HCT116 (cell line): ENCODE results near the gene PRXL2C. TPM values are rescaled to one million over a fixed set of nuclear protein-coding genes. Genes with fewer than 3 reads are reported as not detected.
"Not testable (repeated sequence)": the region's sequence is repeated elsewhere in the genome, so short reads cannot be mapped to it uniquely, and the experiment has no call there.

Experiments
- ATAC-seq: fragments of 200-7000 bp; cut with Tn5 transposase; 2 replicates; pipeline ENCODE4 v1.9.1; 2020; ENCODE audit warnings: mild to moderate bottlenecking, moderate library complexity
- BruUV-seq: library from RNA; stranded (reverse); fragments of 400-500 nt; replicated peaks from 2 replicates; lab custom pipeline; 2021; lab: Mats Ljungman, UMichigan
- CTCF ChIA-PET: fragments of 300-600 bp; sonication (Branson Sonifier 250); formaldehyde crosslinking; loops from one replicate; lab custom pipeline; 2021; ENCODE audit warnings: antibody characterized with exemption; lab: Charles Lee
- POLR2A ChIA-PET: fragments of 300-600, 350-600 bp; sonication (Branson Sonifier 250); formaldehyde crosslinking; loops from one replicate; lab custom pipeline; 2021; ENCODE audit warnings: antibody characterized with exemption; lab: Charles Lee
- RAD21 ChIA-PET, 2 experiments: fragments of 300-600 bp; sonication (Branson Sonifier 250); formaldehyde crosslinking; loops; one replicate each; lab custom pipeline; 2023; ENCODE audit warnings: low total read pairs in 2 of 2; ENCODE audit not compliant: uncharacterized antibody in 2 of 2, unreplicated experiment in 2 of 2, low non-redundant PET in 1 of 2; lab: Charles Lee
- DNase-seq: peaks from one replicate; pipeline ENCODE4 v3.0.0-alpha.2; 2010; ENCODE audit warnings: low read depth, low spot score
- H2AFZ ChIP-seq: fragments of 200-600 bp; shearing (Covaris generic), sonication (generic); 2 replicates; pipeline ENCODE4 v1.6.1; 2017; ENCODE audit warnings: low read depth, mixed run types, mixed read lengths, antibody characterized with exemption, low read length; ENCODE audit not compliant: poor library complexity, severe bottlenecking
- H3K27ac ChIP-seq: 2 replicates; pipeline ENCODE4 v1.5.1; 2012; ENCODE audit warnings: low read depth, low read length
- H3K27me3 ChIP-seq: fragments of 200-600 bp; sonication (generic); 2 replicates; pipeline ENCODE4 v1.6.1; 2016; ENCODE audit warnings: mixed run types, low read length, mixed read lengths; ENCODE audit not compliant: insufficient read depth
- H3K36me3 ChIP-seq, 2 experiments: fragments of 200-500 bp in 1 of 2; fragments of 200-600 bp in 1 of 2; sonication (Bioruptor generic) in 1 of 2; sonication (generic) in 1 of 2; 2 replicates each; pipeline versions ENCODE4 v1.5.1 to v1.6.1; 2014 to 2016; ENCODE audit warnings: low read length in 2 of 2, inconsistent platforms in 1 of 2, mixed read lengths in 1 of 2, mixed run types in 1 of 2; ENCODE audit not compliant: insufficient read depth in 2 of 2, control insufficient read depth in 1 of 2
- H3K4me1 ChIP-seq, 2 experiments: fragments of 200-600 bp in 1 of 2; sonication (generic) in 1 of 2; 2 replicates each; pipeline versions ENCODE4 v1.5.1 to v1.6.1; 2012 to 2017; ENCODE audit warnings: low read length in 2 of 2, inconsistent platforms in 1 of 2, mild to moderate bottlenecking in 1 of 2, mixed read lengths in 1 of 2, mixed run types in 1 of 2, moderate library complexity in 1 of 2; ENCODE audit not compliant: insufficient read depth in 2 of 2, control insufficient read depth in 1 of 2
- H3K4me2 ChIP-seq: fragments of 200-600 bp; sonication (generic); 2 replicates; pipeline ENCODE4 v1.6.1; 2017; ENCODE audit warnings: mixed run types, low read length, mixed read lengths
- H3K4me3 ChIP-seq, 2 experiments: fragments of 200-600 bp in 1 of 2; sonication (generic) in 1 of 2; replicated peaks in 1 of 2; 2 replicates each; pipeline ENCODE4 v1.5.1; 2011 to 2016; ENCODE audit warnings: low read length in 2 of 2, control low read depth in 1 of 2, low read depth in 1 of 2, mild to moderate bottlenecking in 1 of 2, mixed read lengths in 1 of 2, mixed run types in 1 of 2
- H3K79me2 ChIP-seq: fragments of 200-600 bp; sonication (generic); 2 replicates; pipeline ENCODE4 v1.6.1; 2017; ENCODE audit warnings: mild to moderate bottlenecking, mixed run types, low read length, moderate library complexity, mixed read lengths; ENCODE audit not compliant: insufficient read depth
- H3K9ac ChIP-seq: fragments of 200-600 bp; sonication (generic); 2 replicates; pipeline ENCODE4 v1.6.1; 2016; ENCODE audit warnings: low read length, mixed read lengths
- H3K9me2 ChIP-seq: fragments of 200-600 bp; sonication (generic), shearing (Covaris generic); 2 replicates; pipeline ENCODE4 v1.6.1; 2017; ENCODE audit warnings: mixed run types, mild to moderate bottlenecking, moderate library complexity; ENCODE audit not compliant: insufficient read depth
- H3K9me3 ChIP-seq, 2 experiments: fragments of 200-500 bp in 1 of 2; fragments of 200-600 bp in 1 of 2; sonication (Bioruptor generic) in 1 of 2; sonication (generic) in 1 of 2; 2 replicates each; pipeline ENCODE4 v1.6.1; 2014 to 2017; ENCODE audit warnings: low read length in 2 of 2, mixed read lengths in 2 of 2, inconsistent platforms in 1 of 2, low read depth in 1 of 2, mild to moderate bottlenecking in 1 of 2, mixed run types in 1 of 2, moderate library complexity in 1 of 2; ENCODE audit not compliant: control insufficient read depth in 1 of 2, insufficient read depth in 1 of 2
- H4K20me1 ChIP-seq: fragments of 200-600 bp; sonication (generic), shearing (Covaris generic); 2 replicates; pipeline ENCODE4 v1.6.1; 2017; ENCODE audit warnings: mixed run types, mild to moderate bottlenecking, moderate library complexity; ENCODE audit not compliant: insufficient read depth
- CEBPB ChIP-seq: IDR thresholded peaks from 2 replicates; pipeline ENCODE4 v1.6.1; 2012; ENCODE audit warnings: low read depth
- intact Hi-C: fragments of 100-400 bp; cut with micrococcal nuclease; formaldehyde crosslinking; loops from 2 replicates; pipeline ENCODE4 v1.10.0; 2022
- total RNA-seq: library from RNA; stranded (reverse); gene quantifications from one replicate; pipeline ENCODE4 v1.2.1, GENCODE V29; 2021; ENCODE audit not compliant: unreplicated experiment
- TF ChIP-seq, protein P1 (sequence below): IDR thresholded peaks from 2 replicates; pipeline ENCODE4 v1.6.1; 2012

PRXL2C gene
- total RNA-seq, 1 experiment from 2014 or later = 10.4 TPM

DNA sequence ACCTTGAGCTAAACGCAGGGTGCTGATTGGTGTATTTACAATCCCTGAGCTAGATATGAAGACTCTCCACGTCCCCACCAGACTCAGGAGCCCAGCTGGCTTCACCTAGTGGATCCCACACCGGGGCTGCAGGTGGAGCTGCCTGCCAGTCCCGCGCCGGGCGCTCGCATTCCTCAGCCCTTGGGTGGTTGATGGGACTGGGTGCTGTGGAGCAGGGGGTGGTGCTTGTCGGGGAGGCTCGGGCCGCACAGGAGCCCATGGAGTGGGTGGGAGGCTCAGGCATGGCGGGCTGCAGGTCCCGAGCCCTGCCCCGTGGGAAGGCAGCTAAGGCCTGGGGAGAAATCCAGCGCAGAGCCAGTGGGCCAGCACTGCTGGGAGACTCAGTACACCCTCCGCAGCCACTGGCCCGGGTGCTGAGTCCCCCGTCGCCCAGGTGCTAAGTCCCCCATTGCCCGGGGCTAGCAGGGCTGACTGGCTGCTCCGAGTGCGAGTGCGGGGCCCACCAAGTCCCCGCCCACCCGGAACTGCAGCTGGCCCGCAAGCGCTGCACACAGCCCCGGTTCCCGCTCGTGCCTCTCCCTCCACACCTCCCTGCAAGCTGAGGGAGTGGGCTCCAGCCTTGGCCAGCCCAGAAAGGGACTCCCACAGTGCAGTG lies 45.7 kb upstream of the PRXL2C start:
- H3K79me2 ChIP-seq, ATAC-seq, H3K27me3 ChIP-seq, H3K36me3 ChIP-seq, H3K27ac ChIP-seq, intact Hi-C loops, H3K4me2 ChIP-seq, CTCF ChIA-PET, H3K4me1 ChIP-seq, H3K9me2 ChIP-seq, H2AFZ ChIP-seq, DNase-seq, POLR2A ChIA-PET, H3K9ac ChIP-seq, H4K20me1 ChIP-seq, H3K9me3 ChIP-seq, RAD21 ChIA-PET, BruUV-seq, H3K4me3 ChIP-seq: not testable (repeated sequence)

- ATAC-seq (no peak), DNase-seq (no peak)
- CTCF ChIA-PET = no interaction called here
- Histone ChIP-seq H4K20me1 (no peaks in the 10 kb centered on the region), H3K27me3 (no peaks in the 10 kb centered on the region), H3K9me3 (peaks cover 0 to 6% of the 10 kb centered on the region in 2 experiments; a peak in 2 of 4 replicates), H3K4me1 (no peaks in the 10 kb centered on the region), H3K79me2 (no peaks in the 10 kb centered on the region), H3K9ac (no peak overlapping the region), H3K36me3 (no peaks in the 10 kb centered on the region), H2AFZ (no peak overlapping the region), H3K4me2 (no peak overlapping the region), H3K4me3 (no peak overlapping the region), H3K9me2 (no peaks in the 10 kb centered on the region), H3K27ac (no peak overlapping the region)
- POLR2A ChIA-PET = no interaction called here
- TF ChIP-seq, protein P1, sequence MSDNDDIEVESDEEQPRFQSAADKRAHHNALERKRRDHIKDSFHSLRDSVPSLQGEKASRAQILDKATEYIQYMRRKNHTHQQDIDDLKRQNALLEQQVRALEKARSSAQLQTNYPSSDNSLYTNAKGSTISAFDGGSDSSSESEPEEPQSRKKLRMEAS = no peak
- no peak for TF ChIP-seq CEBPB
- intact Hi-C loops = no loop called here
- RAD21 ChIA-PET = no interaction called here
- no TSS peak for BruUV-seq
Measured at GRCh38 chr9:96691326-96691725, 36.2 kb upstream of the PRXL2C start.
